Measurements from ENCODE around the gene TMEM263.
A peak's percentile ranks its signal among the peaks of the same experiment; 100 is the strongest.

TMEM263 gene

GRCh38 chr12:106942775-106943174, 12.9 kb upstream of the TMEM263 start:
- DNase-seq (ENCODE audit: low read depth) = no peak
- TF ChIP-seq, protein P1, sequence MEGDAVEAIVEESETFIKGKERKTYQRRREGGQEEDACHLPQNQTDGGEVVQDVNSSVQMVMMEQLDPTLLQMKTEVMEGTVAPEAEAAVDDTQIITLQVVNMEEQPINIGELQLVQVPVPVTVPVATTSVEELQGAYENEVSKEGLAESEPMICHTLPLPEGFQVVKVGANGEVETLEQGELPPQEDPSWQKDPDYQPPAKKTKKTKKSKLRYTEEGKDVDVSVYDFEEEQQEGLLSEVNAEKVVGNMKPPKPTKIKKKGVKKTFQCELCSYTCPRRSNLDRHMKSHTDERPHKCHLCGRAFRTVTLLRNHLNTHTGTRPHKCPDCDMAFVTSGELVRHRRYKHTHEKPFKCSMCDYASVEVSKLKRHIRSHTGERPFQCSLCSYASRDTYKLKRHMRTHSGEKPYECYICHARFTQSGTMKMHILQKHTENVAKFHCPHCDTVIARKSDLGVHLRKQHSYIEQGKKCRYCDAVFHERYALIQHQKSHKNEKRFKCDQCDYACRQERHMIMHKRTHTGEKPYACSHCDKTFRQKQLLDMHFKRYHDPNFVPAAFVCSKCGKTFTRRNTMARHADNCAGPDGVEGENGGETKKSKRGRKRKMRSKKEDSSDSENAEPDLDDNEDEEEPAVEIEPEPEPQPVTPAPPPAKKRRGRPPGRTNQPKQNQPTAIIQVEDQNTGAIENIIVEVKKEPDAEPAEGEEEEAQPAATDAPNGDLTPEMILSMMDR (conservative IDR thresholded peaks at IDR 0.05; ENCODE audit: control insufficient read depth, insufficient read depth, low read depth, low read length) = no peak
- H3K4me3 ChIP-seq (ENCODE audit: control insufficient read depth, low read depth, low read length) = no peak overlapping the region

- no peak for DNase-seq (ENCODE audit: low read depth)
- TF ChIP-seq, protein P1 (conservative IDR thresholded peaks at IDR 0.05; ENCODE audit: control insufficient read depth, insufficient read depth, low read depth, low read length) = no peak
- H3K4me3 ChIP-seq (ENCODE audit: control insufficient read depth, low read depth, low read length) = no peak overlapping the region
These were observed 10.4 kb upstream of the TMEM263 start for GRCh38 chr12:106945261-106945851.

DNA sequence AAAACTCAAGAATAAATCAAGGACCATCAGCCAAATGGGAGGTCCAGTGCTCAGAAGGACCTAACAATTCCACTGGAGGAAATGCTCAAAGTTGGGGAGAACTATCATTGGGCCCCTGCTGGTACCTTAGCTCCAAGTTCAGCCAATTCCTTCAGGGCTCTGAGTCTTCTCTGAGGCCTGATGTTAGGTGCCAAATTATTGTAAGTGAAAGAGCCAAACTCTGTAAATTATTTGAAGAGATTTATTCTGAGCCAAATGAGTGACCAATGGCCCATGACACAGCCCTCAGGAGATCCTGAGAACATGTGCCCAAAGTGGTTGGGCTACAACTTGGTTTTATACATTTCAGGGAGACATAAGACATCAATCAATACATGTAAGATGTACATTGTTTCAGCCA, 8.2 kb upstream of the TMEM263 start:
- no peak for DNase-seq (ENCODE audit: low read depth)
- TF ChIP-seq, protein P1 (conservative IDR thresholded peaks at IDR 0.05; ENCODE audit: control insufficient read depth, insufficient read depth, low read depth, low read length) = no peak
- H3K4me3 ChIP-seq (ENCODE audit: control insufficient read depth, low read depth, low read length) = no peak overlapping the region

GRCh38 chr12:106950591-106950990, 5.1 kb upstream of the TMEM263 start:
- TF ChIP-seq, protein P1 (conservative IDR thresholded peaks at IDR 0.05; ENCODE audit: control insufficient read depth, insufficient read depth, low read depth, low read length) = no peak
- H3K4me3 ChIP-seq (ENCODE audit: control insufficient read depth, low read depth, low read length) = no peak overlapping the region
- no peak for DNase-seq (ENCODE audit: low read depth)

GRCh38 chr12:106953352-106954250, 2.1 kb upstream of the TMEM263 start:
- DNase-seq (ENCODE audit: low read depth) = peak; percentile 50
- TF ChIP-seq, protein P1 (conservative IDR thresholded peaks at IDR 0.05; ENCODE audit: control insufficient read depth, insufficient read depth, low read depth, low read length) = no peak
- peak overlapping the region; percentile 61 for H3K4me3 ChIP-seq (ENCODE audit: control insufficient read depth, low read depth, low read length)

GRCh38 chr12:106954462-106955376, 988 bp upstream of the TMEM263 start:
- peak; percentile 42 for DNase-seq (ENCODE audit: low read depth)
- peak overlapping the region; percentile 61 for H3K4me3 ChIP-seq (ENCODE audit: control insufficient read depth, low read depth, low read length)
- TF ChIP-seq, protein P1 (conservative IDR thresholded peaks at IDR 0.05; ENCODE audit: control insufficient read depth, insufficient read depth, low read depth, low read length) = no peak
